ENCODE measurements around the gene PTPN5. TPM values are rescaled to one million over a fixed set of nuclear protein-coding genes. Genes with fewer than 3 reads are reported as not detected.

The PTPN5 gene
- total RNA-seq, 1 experiment from 2014 or later, result not detected

- no peak for DNase-seq (ENCODE audit: low read depth in 1 of 2, low spot score in 2 of 2)
- no peak overlapping the region for H3K4me3 ChIP-seq
Observed at GRCh38 chr11:18743900-18744514, 47.6 kb downstream of the PTPN5 start.

GRCh38 chr11:18743365-18743764, 48.2 kb downstream of the PTPN5 start:
- Histone ChIP-seq H3K9me3 (replicated peaks) (no peaks in the 10 kb centered on the region), H3K4me1 (replicated peaks) (no peaks in the 10 kb centered on the region), H3K27ac (no peak overlapping the region), H3K4me3 (no peak overlapping the region), H3K36me3 (no peaks in the 10 kb centered on the region), H3K27me3 (replicated peaks) (no peaks in the 10 kb centered on the region)
- DNase-seq (ENCODE audit: low read depth in 1 of 2, low spot score in 2 of 2), result no peak

More at GRCh38 chr11:18743900-18744514, 47.6 kb downstream of the PTPN5 start:
- H3K27me3 ChIP-seq (replicated peaks), result no peaks in the 10 kb centered on the region
- no peak overlapping the region for H3K27ac ChIP-seq
- H3K9me3 ChIP-seq (replicated peaks), result no peaks in the 10 kb centered on the region
- no peaks in the 10 kb centered on the region for H3K4me1 ChIP-seq (replicated peaks)
- no peaks in the 10 kb centered on the region for H3K36me3 ChIP-seq

GRCh38 chr11:18741783-18742182, 49.8 kb downstream of the PTPN5 start:
- H3K4me1 ChIP-seq (replicated peaks), result no peaks in the 10 kb centered on the region
- no peaks in the 10 kb centered on the region for H3K36me3 ChIP-seq
- H3K27ac ChIP-seq, result no peak overlapping the region
- no peak overlapping the region for H3K4me3 ChIP-seq
- DNase-seq (ENCODE audit: low read depth in 1 of 2, low spot score in 2 of 2), result no peak
- H3K27me3 ChIP-seq (replicated peaks), result no peaks in the 10 kb centered on the region
- H3K9me3 ChIP-seq (replicated peaks), result no peaks in the 10 kb centered on the region

GRCh38 chr11:18739685-18740084, 51.9 kb downstream of the PTPN5 start:
- Histone ChIP-seq H3K36me3 (no peaks in the 10 kb centered on the region), H3K27me3 (replicated peaks) (no peaks in the 10 kb centered on the region), H3K9me3 (replicated peaks) (no peaks in the 10 kb centered on the region), H3K4me1 (replicated peaks) (no peaks in the 10 kb centered on the region), H3K27ac (no peak overlapping the region), H3K4me3 (no peak overlapping the region)
- no peak for DNase-seq (ENCODE audit: low read depth in 1 of 2, low spot score in 2 of 2)

- no peak for DNase-seq (ENCODE audit: low read depth in 1 of 2, low spot score in 2 of 2)
- Histone ChIP-seq H3K4me3 (no peak overlapping the region), H3K4me1 (replicated peaks) (no peaks in the 10 kb centered on the region), H3K27ac (no peak overlapping the region), H3K9me3 (replicated peaks) (no peaks in the 10 kb centered on the region), H3K27me3 (replicated peaks) (no peaks in the 10 kb centered on the region), H3K36me3 (no peaks in the 10 kb centered on the region)
Observed at GRCh38 chr11:18737642-18738041, 54.0 kb downstream of the PTPN5 start.

GRCh38 chr11:18736590-18737148, 54.9 kb downstream of the PTPN5 start:
- H3K27ac ChIP-seq, result no peak overlapping the region
- no peak for DNase-seq (ENCODE audit: low read depth in 1 of 2, low spot score in 2 of 2)
- no peaks in the 10 kb centered on the region for H3K4me1 ChIP-seq (replicated peaks)
- no peaks in the 10 kb centered on the region for H3K27me3 ChIP-seq (replicated peaks)
- no peak overlapping the region for H3K4me3 ChIP-seq
- H3K9me3 ChIP-seq (replicated peaks), result no peaks in the 10 kb centered on the region
- H3K36me3 ChIP-seq, result no peaks in the 10 kb centered on the region

GRCh38 chr11:18733202-18733601, 58.4 kb downstream of the PTPN5 start:
- Histone ChIP-seq H3K36me3 (no peaks in the 10 kb centered on the region), H3K27me3 (replicated peaks) (no peaks in the 10 kb centered on the region), H3K9me3 (replicated peaks) (no peaks in the 10 kb centered on the region), H3K4me1 (replicated peaks) (no peaks in the 10 kb centered on the region), H3K4me3 (no peak overlapping the region), H3K27ac (no peak overlapping the region)
- DNase-seq (ENCODE audit: low read depth in 1 of 2, low spot score in 2 of 2), result no peak

- no peaks in the 10 kb centered on the region for H3K4me1 ChIP-seq (replicated peaks)
- H3K36me3 ChIP-seq, result no peaks in the 10 kb centered on the region
- no peaks in the 10 kb centered on the region for H3K9me3 ChIP-seq (replicated peaks)
- DNase-seq (ENCODE audit: low read depth in 1 of 2, low spot score in 2 of 2), result peak in 1 of 2 experiments; percentile 29
- H3K27me3 ChIP-seq (replicated peaks), result no peaks in the 10 kb centered on the region
- H3K4me3 ChIP-seq, result no peak overlapping the region
- H3K27ac ChIP-seq, result no peak overlapping the region
Observed at GRCh38 chr11:18731949-18732821, 59.4 kb downstream of the PTPN5 start.

- H3K36me3 ChIP-seq, result no peaks in the 10 kb centered on the region
- no peak overlapping the region for H3K27ac ChIP-seq
- no peak for DNase-seq (ENCODE audit: low read depth in 1 of 2, low spot score in 2 of 2)
- no peak overlapping the region for H3K4me3 ChIP-seq
- no peaks in the 10 kb centered on the region for H3K9me3 ChIP-seq (replicated peaks)
- H3K27me3 ChIP-seq (replicated peaks), result no peaks in the 10 kb centered on the region
- H3K4me1 ChIP-seq (replicated peaks), result no peaks in the 10 kb centered on the region
Observed at GRCh38 chr11:18731441-18731840, 60.2 kb downstream of the PTPN5 start.

- Histone ChIP-seq H3K4me1 (replicated peaks) (no peaks in the 10 kb centered on the region), H3K9me3 (replicated peaks) (no peaks in the 10 kb centered on the region), H3K27me3 (replicated peaks) (no peaks in the 10 kb centered on the region), H3K36me3 (no peaks in the 10 kb centered on the region), H3K27ac (no peak overlapping the region), H3K4me3 (no peak overlapping the region)
- DNase-seq (ENCODE audit: low read depth in 1 of 2, low spot score in 2 of 2), result no peak
Observed at GRCh38 chr11:18730020-18730419, 61.6 kb downstream of the PTPN5 start.

- H3K27me3 ChIP-seq (replicated peaks), result no peaks in the 10 kb centered on the region
- no peak overlapping the region for H3K4me3 ChIP-seq
- no peak for DNase-seq (ENCODE audit: low read depth in 1 of 2, low spot score in 2 of 2)
- no peaks in the 10 kb centered on the region for H3K9me3 ChIP-seq (replicated peaks)
- H3K27ac ChIP-seq, result no peak overlapping the region
- no peaks in the 10 kb centered on the region for H3K36me3 ChIP-seq
- no peaks in the 10 kb centered on the region for H3K4me1 ChIP-seq (replicated peaks)
Observed at GRCh38 chr11:18729426-18729825, 62.2 kb downstream of the PTPN5 start.

- DNase-seq (ENCODE audit: low read depth in 1 of 2, low spot score in 2 of 2), result no peak
- Histone ChIP-seq H3K9me3 (replicated peaks) (no peaks in the 10 kb centered on the region), H3K27me3 (replicated peaks) (no peaks in the 10 kb centered on the region), H3K4me3 (no peak overlapping the region), H3K36me3 (no peaks in the 10 kb centered on the region), H3K4me1 (replicated peaks) (no peaks in the 10 kb centered on the region), H3K27ac (no peak overlapping the region)
Observed at GRCh38 chr11:18728658-18729057, 62.9 kb downstream of the PTPN5 start.

GRCh38 chr11:18727479-18728236, 63.9 kb downstream of the PTPN5 start:
- no peak overlapping the region for H3K4me3 ChIP-seq
- peak in 1 of 2 experiments; percentile 9 for DNase-seq (ENCODE audit: low read depth in 1 of 2, low spot score in 2 of 2)
- H3K36me3 ChIP-seq, result no peaks in the 10 kb centered on the region
- H3K27me3 ChIP-seq (replicated peaks), result no peaks in the 10 kb centered on the region
- H3K4me1 ChIP-seq (replicated peaks), result no peaks in the 10 kb centered on the region
- H3K9me3 ChIP-seq (replicated peaks), result no peaks in the 10 kb centered on the region
- no peak overlapping the region for H3K27ac ChIP-seq

Data from SJSA1 (cell line).